OCI-LY7 (cell line): ENCODE results near the gene EYS. TPM values are rescaled to one million over a fixed set of nuclear protein-coding genes. Genes with fewer than 3 reads are reported as not detected.

ENCODE experiments used
- BruUV-seq: library from RNA; stranded (reverse); fragments of 400-500 nt; replicated peaks from 2 replicates; lab custom pipeline; 2021; lab: Mats Ljungman, UMichigan
- CTCF ChIA-PET: fragments of 300-600 bp; sonication (Branson Sonifier 250); formaldehyde crosslinking; loops from one replicate; lab custom pipeline; 2022; ENCODE audit warnings: antibody characterized with exemption; ENCODE audit not compliant: unreplicated experiment; lab: Charles Lee
- POLR2A ChIA-PET: fragments of 300-600 bp; sonication (Branson Sonifier 250); formaldehyde crosslinking; loops from one replicate; lab custom pipeline; 2022; ENCODE audit warnings: antibody characterized with exemption; lab: Charles Lee
- DNase-seq: peaks from one replicate; pipeline ENCODE4 v3.0.0-alpha.2; 2015; ENCODE audit warnings: low spot score
- H2AFZ ChIP-seq: fragments of 200-600 bp; sonication (generic), shearing (Covaris generic); 2 replicates; pipeline ENCODE4 v1.6.1; 2014; ENCODE audit warnings: mild to moderate bottlenecking, antibody characterized with exemption, low read length, moderate library complexity
- H3K27ac ChIP-seq: fragments of 200-600 bp; sonication (generic); 2 replicates; pipeline ENCODE4 v1.5.1; 2014; ENCODE audit warnings: mixed run types, low read depth, mild to moderate bottlenecking, moderate library complexity, low read length, inconsistent platforms; ENCODE audit not compliant: poor library complexity, severe bottlenecking
- H3K36me3 ChIP-seq: fragments of 200-600 bp; sonication (generic); 2 replicates; pipeline ENCODE4 v1.6.1; 2014; ENCODE audit warnings: mild to moderate bottlenecking, antibody characterized with exemption, low read length, moderate library complexity, mixed read lengths; ENCODE audit not compliant: insufficient read depth
- H3K4me1 ChIP-seq: fragments of 200-600 bp; sonication (generic); 2 replicates; pipeline ENCODE4 v1.5.1; 2014; ENCODE audit warnings: mild to moderate bottlenecking, low read length; ENCODE audit not compliant: insufficient read depth, poor library complexity, severe bottlenecking
- H3K4me2 ChIP-seq: fragments of 200-600 bp; sonication (generic); 2 replicates; pipeline ENCODE4 v1.6.1; 2014; ENCODE audit warnings: mild to moderate bottlenecking, low read length
- H3K4me3 ChIP-seq: fragments of 200-600 bp; sonication (generic); 2 replicates; pipeline ENCODE4 v1.5.1; 2014; ENCODE audit warnings: mild to moderate bottlenecking, low read depth, low read length; ENCODE audit not compliant: poor library complexity, severe bottlenecking
- H3K79me2 ChIP-seq: fragments of 200-600 bp; sonication (generic); 2 replicates; pipeline ENCODE4 v1.6.1; 2016; ENCODE audit warnings: low read depth, mild to moderate bottlenecking, low read length, moderate library complexity, mixed read lengths; ENCODE audit not compliant: insufficient read depth
- H3K9me2 ChIP-seq: fragments of 200-600 bp; sonication (generic); 2 replicates; pipeline ENCODE4 v1.6.1; 2016; ENCODE audit warnings: mild to moderate bottlenecking, low read length, mixed read lengths; ENCODE audit not compliant: insufficient read depth
- H3K9me3 ChIP-seq: fragments of 200-600 bp; sonication (generic); 2 replicates; pipeline ENCODE4 v1.6.1; 2014; ENCODE audit warnings: mild to moderate bottlenecking, mixed run types, low read length, mixed read lengths
- H4K20me1 ChIP-seq: fragments of 200-600 bp; sonication (generic); 2 replicates; pipeline ENCODE4 v1.6.1; 2014; ENCODE audit warnings: mild to moderate bottlenecking, antibody characterized with exemption, low read length, moderate library complexity, mixed read lengths; ENCODE audit not compliant: insufficient read depth
- CTCF ChIP-seq: fragments of 200-600 bp; sonication (generic); conservative IDR thresholded peaks from 2 replicates; pipeline ENCODE4 v1.5.1; 2014; ENCODE audit warnings: mild to moderate bottlenecking, antibody characterized with exemption, low read length, moderate library complexity, mixed read lengths
- EZH2phosphoT487 ChIP-seq: fragments of 200-600 bp; sonication (generic); IDR thresholded peaks from 2 replicates; pipeline ENCODE4 v1.6.1; 2018; ENCODE audit warnings: low read depth, borderline replicate concordance, mild to moderate bottlenecking, mixed run types, antibody characterized with exemption, low read length, moderate library complexity, mixed read lengths
- intact Hi-C: fragments of 100-400 bp; cut with micrococcal nuclease; formaldehyde crosslinking; loops from one replicate; pipeline ENCODE4 v1.10.0; 2022; ENCODE audit not compliant: unreplicated experiment
- total RNA-seq, 2 experiments: library from RNA; depleted of rRNA in 1 of 2; stranded (reverse); fragments of >200 nt in 1 of 2; shearing (Covaris generic) in 1 of 2; gene quantifications; 2 replicates each; pipeline ENCODE4 v1.2.3, GENCODE V29; 2014 to 2022

The EYS gene
- total RNA-seq, 2 experiments from 2014 or later, result not detected

DNA sequence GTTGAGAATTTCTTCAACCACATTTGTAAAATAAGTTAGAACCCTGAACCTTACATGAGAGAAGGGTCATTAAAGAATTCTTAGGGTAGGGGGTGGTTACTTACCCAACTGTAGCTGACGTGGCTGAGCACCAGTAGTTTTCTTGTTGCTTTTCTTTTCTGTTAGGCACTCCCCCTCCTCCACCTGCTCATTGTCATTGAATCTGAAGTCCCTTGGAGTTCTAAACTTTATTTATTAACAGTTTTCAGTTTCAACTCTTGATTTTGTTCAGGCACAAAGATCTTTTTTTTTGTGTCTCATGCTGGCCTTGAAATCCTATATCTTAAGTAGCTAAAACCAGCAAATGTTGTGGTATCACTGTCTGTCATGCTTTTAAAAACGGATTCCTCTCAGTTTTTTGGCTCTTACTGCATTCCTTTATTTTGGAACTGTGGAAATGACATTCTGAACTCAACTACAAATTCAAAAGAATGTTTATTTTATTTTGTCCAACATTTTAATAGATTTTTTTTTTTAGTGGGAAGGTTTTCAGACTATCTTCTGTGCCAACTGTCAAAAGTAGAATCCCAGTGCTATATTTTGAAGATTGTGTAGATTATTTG is 1606.2 kb downstream of the EYS start:
- CTCF ChIA-PET, result no interaction called here
- H3K9me3 ChIP-seq, result no peaks in the 10 kb centered on the region
- H4K20me1 ChIP-seq, result no peaks in the 10 kb centered on the region
- no peak overlapping the region for H3K4me2 ChIP-seq
- POLR2A ChIA-PET, result no interaction called here
- no peak overlapping the region for H3K4me3 ChIP-seq
- TF ChIP-seq CTCF (no peak), EZH2phosphoT487 (no peak)
- no peak overlapping the region for H2AFZ ChIP-seq
- no peaks in the 10 kb centered on the region for H3K4me1 ChIP-seq
- H3K9me2 ChIP-seq, result no peaks in the 10 kb centered on the region
- H3K27ac ChIP-seq, result no peak overlapping the region
- intact Hi-C loops, result no loop called here
- no peaks in the 10 kb centered on the region for H3K79me2 ChIP-seq
- no peaks in the 10 kb centered on the region for H3K36me3 ChIP-seq
- DNase-seq, result no peak
- no TSS peak for BruUV-seq

DNA sequence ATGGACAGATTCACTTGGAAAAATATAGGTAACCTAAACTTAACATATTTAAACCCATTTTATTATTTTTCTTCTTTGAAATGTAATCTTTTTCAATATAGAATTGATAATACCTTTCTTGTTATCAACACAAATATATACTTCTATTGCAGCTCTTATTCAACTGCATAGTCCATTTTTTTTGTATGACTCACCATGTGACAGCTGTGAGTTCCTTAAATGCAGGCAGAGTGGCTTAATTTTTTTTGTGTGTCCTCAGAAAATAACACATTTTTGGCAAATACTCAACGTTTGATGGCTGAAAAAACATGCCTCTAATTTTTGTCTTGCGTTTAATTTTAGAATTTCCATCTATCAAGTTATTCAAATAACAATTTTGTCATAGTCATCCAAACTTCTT is 1616.7 kb downstream of the EYS start:
- Histone ChIP-seq H2AFZ (no peak overlapping the region), H3K4me3 (no peak overlapping the region), H3K79me2 (no peaks in the 10 kb centered on the region), H3K36me3 (no peaks in the 10 kb centered on the region), H4K20me1 (no peaks in the 10 kb centered on the region), H3K9me2 (no peaks in the 10 kb centered on the region), H3K4me2 (no peak overlapping the region), H3K4me1 (no peaks in the 10 kb centered on the region), H3K9me3 (no peaks in the 10 kb centered on the region), H3K27ac (no peak overlapping the region)
- BruUV-seq, result no TSS peak
- POLR2A ChIA-PET, result interaction anchor here (0.7 kb wide), 1 partner anchor 27 kb away, joined by 3 read pairs; no protein-coding TSS in a partner anchor
- CTCF ChIA-PET, result no interaction called here
- intact Hi-C loops, result no loop called here
- DNase-seq, result no peak
- TF ChIP-seq CTCF (no peak), EZH2phosphoT487 (no peak)

DNA sequence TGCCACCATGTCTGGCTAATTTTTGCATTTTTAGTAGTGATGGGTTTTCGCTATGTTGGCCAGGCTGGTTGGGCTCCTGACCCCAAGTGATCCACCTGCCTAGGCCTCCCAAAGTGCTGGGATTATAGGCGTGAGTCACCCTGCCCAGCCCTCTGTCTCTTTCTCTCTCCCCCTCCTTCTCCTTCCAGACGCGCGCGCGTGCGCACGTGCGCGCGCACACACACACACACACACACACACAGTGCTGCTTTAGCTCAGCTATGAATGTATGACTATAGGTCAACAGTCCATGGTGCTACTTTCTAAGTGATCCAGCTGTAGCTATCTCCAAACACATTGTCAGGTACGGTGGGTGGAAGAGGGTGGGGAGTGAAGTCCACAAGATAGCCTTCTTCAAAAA is 1621.9 kb downstream of the EYS start:
- BruUV-seq, result no TSS peak
- Histone ChIP-seq H3K36me3 (no peaks in the 10 kb centered on the region), H2AFZ (no peak overlapping the region), H3K9me2 (no peaks in the 10 kb centered on the region), H3K9me3 (no peaks in the 10 kb centered on the region), H4K20me1 (no peaks in the 10 kb centered on the region), H3K4me2 (no peak overlapping the region), H3K4me3 (no peak overlapping the region), H3K27ac (no peak overlapping the region), H3K4me1 (no peaks in the 10 kb centered on the region), H3K79me2 (no peaks in the 10 kb centered on the region)
- TF ChIP-seq CTCF, result no peak
- TF ChIP-seq EZH2phosphoT487, result no peak
- intact Hi-C loops, result no loop called here
- ChIA-PET POLR2A (interaction anchor here (0.5 kb wide), 1 partner anchor 494 kb away, joined by 3 read pairs; no protein-coding TSS in a partner anchor), CTCF (no interaction called here)
- DNase-seq, result no peak
